Activated T-cell treated with anti-CD3 and anti-CD28 coated beads, Interleukin-2, amount 50 U/mL, for 48 hours (primary cell): ENCODE data around the gene TBC1D2.

Experiments used
- DNase-seq, 2 experiments: peaks; one replicate each; pipeline ENCODE4 v3.0.0-alpha.2; 2020

The TBC1D2 gene

DNA sequence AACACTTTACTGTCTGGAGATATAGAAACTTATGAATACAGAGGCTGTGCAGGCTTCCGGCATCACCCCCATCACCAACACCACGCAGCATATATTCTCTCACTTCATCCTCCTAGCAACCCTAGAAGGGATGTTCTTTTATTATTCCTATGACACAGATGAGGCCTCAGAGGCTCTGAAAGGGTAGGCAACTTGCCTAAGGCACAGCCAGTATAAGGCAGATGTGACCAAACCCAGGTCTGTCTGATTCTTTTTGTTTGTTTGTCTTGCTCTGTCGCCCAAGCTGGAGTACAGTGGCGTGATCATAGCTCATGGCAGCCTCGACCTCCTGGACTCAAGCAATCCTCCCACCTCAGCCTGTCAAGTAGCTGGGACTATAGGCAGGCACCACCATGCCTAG lies 40.2 kb downstream of the TBC1D2 start:
- no peak for DNase-seq

DNA sequence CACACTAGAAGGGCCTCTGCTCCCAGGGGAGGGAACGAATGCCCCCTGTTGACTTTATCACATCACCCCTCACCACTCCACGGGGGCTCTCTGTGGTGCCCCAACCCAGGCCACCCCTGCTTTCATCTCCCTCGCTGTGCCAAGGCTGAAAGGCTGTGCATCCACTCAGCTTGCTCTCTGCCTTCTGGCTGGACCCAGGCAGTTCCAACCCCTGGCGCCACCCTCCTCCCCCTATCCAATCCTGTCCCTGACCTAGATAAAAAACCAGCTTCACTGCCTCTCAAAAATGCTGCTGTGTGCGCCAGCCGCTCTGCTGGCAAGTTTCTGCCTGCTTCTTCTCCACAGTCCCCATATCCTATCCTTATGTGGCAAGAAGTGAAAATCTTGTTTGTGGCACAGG lies 40.6 kb downstream of the TBC1D2 start:
- no peak for DNase-seq

DNA sequence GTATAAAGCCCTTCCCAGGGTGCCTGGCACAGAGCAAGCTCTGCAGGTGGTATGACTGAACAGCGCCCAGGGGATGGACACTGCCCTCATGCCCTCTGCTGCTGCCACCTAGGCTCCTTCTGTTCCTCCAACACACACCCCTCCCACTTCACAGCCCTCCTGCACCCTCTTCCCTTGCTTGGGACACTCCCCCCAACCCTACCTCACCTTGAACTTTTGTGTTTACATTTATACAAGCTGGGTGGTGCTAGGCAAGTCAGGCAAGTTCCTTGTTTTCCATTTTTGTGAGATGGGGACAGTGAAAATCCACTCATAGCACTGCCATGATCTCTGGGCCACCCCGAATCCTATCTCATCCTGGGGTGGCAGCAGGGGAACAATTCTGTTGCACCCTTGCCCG lies 44.2 kb downstream of the TBC1D2 start:
- no peak for DNase-seq

DNA sequence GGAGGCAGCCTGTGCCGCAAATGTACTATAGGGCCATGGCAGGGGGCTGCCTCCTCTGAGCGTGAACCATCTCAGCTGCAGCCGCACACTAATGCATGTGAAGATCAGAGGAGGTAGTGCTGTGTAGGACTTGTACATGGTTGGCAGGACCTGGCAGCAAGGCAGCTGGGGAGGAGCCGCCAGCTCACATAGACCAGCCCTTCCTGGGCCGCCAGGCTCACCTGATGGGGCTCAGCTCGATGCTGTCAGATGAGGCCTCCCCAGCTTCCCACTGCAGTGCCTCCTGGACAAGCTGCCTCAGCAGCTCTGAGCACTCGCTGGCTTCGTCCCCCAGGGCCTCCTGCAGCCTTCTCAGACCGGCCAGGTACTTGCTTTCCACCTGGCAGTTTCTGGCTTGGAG lies 45.0 kb downstream of the TBC1D2 start:
- DNase-seq, result no peak

DNA sequence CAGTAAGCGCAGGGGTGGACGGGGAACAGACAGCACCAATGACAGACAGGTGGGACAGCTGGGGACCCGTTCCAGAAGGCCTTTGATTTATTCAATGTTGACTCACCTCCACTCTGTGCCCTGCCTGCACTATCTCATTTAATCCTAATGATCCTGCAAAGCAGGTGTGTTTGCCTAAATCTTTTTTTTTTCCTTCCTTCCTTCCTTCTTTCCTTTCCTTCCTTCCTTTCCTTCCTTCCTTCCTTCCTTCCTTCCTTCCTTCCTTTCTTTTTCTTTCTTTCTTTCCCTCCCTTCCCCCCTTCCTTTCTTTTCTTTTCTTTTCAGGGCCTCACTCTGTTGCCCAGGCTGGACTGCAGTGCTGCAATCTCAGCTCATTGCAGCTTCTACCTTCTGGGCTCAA lies 45.9 kb downstream of the TBC1D2 start:
- no peak for DNase-seq

DNA sequence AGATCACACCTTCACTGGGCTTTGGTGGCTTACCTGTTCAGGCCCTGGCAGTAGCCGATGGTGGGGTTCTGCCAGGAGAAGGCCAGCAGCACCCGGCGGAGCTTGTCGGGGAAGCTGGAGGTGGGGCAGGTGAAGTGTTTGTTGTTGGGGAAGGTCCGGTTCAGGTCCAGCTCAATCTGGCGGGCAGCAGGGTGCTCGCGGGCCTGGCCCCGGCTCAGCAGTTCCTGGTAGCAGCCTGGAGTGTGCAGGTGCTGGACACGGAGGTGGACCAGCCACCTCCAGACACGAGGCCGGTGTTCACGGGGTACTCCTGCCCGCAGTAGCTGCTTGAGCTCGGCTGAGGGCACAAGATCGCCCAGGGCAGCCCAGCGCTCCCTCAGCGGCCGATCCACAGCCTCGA lies 46.8 kb downstream of the TBC1D2 start:
- no peak for DNase-seq

DNA sequence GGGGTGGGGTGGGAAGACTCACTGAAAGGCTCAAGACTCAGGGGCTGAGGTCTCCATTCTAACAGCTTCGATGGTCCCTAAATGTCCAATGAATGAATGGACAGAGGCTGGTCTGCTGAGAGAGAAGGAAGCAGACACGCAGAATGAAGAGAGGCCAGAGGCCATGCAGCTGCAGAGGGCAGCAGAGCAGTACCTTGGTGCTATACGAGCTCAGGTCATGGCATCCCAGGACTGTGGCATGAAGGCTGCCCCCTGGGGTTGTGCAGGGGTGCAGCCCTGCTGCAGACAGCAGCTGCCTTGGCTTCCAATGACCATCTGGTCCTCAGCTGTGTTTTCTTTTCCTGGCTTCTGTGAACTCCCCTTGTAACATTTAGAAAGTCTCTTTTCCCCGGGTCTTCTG lies 47.8 kb downstream of the TBC1D2 start:
- DNase-seq, result no peak

DNA sequence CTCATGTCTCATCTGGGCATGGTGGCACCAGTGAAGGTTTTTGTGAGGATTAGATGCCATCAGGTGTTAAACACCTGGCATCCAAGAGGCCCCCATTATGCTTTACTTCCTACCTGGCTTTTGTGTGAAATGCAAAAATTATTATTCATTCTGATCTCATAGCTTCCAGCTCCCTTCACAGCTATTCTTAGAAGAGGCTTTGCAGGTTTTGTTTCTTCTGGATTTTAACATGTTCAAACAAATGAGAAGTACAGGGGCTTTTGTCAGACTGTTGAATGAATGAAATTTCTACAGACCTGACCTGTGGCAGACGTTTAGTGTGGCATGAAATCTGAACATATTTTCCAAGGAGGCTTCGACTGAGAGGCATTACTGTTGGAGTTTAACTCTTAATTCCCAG lies 48.7 kb downstream of the TBC1D2 start:
- no peak for DNase-seq

DNA sequence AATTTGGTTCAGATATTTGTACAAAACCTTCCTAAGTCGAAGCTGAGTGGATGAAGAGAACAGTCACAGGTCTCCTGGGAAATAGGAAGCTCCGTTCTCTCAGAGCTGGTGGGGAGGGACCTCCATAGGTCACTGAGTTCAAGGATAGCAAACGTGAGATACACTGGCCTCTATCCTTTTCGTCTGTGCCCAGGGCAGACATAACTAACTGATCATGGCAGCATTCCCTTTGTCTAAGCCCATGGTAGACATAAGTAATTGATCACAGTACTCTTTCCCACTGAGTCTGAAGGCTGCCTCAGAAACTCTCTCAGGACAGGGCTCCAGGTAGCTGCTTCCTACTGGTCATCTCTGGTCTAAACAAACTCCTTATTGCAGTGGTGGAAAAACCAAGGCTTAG lies 50.8 kb downstream of the TBC1D2 start:
- no peak for DNase-seq

DNA sequence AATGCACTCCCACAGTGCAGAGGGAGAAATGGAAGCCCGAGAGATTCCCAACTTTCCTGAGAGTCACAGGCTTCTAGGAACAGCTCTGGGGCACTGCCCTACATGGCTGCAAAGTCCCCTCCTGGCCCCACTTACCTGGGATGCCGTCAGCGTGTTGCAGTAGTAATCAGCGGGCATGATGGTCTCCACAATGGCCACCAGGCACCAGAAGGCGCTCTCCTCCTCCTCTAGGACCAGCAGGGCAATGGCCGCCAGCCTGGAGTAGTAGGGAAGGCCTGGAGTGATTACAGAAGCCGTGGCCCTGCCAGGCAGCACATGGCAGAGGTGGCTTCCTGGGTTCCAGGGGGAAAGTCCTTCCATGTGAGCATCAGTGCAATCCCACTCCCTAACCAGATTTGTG lies 52.3 kb downstream of the TBC1D2 start:
- no peak for DNase-seq

DNA sequence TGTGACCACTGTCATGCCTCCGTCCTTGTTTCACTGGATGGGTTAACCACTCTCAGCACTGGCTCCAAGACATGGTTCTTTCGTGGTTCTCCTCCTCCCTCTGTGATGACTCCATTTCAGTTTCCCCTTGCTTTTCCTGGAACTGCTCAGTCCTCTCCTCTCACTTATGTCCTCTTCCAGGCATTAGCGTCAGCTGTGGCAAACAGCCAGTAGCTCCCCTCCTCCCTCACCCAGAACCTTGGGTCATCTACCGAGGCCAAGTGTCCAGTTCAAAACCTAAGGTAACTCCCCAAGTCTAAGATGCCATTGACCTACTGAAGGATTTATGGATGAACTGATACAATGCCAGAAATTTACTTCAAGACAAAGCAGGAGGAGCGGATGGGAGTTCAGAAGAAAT lies 53.2 kb downstream of the TBC1D2 start:
- DNase-seq, result no peak

DNA sequence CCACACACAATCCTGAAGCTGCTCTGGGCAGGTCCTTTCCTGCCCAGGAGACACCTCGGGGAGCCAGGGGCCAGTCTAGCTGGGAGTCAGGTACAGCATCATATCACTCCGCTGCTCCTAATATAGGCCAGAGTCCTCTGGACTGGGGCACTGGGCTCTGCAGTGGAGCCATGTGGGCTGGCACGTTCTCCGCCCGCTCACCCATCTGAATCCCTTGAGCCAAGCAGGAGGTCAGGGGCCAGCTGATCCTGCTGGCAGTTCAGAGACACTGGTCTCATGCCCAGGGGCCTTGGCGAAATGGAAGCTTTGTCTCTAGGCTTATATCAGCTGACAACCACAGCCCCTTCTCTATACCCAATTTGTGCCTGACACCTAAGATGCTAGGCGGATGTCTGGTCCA lies 53.7 kb downstream of the TBC1D2 start:
- no peak for DNase-seq

DNA sequence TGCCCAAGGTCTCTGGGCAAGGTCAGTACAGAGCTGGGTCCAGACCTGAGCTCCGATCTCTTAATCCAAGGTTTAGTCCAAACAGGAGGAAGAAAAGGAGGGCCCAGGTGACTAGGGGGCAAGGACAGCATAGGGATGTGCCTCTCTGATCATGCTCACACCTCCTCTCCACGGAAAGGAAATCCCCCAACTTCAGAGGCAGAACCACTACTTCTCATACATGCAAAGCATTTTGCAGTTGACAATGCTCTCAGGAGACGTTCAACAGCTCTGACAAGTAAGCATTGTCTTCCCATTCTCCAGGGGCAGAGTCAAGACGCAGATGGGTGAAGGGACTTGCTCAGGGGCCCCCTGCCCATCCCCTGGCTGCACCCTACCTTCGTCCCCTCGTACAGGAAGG lies 54.3 kb downstream of the TBC1D2 start:
- no peak for DNase-seq

DNA sequence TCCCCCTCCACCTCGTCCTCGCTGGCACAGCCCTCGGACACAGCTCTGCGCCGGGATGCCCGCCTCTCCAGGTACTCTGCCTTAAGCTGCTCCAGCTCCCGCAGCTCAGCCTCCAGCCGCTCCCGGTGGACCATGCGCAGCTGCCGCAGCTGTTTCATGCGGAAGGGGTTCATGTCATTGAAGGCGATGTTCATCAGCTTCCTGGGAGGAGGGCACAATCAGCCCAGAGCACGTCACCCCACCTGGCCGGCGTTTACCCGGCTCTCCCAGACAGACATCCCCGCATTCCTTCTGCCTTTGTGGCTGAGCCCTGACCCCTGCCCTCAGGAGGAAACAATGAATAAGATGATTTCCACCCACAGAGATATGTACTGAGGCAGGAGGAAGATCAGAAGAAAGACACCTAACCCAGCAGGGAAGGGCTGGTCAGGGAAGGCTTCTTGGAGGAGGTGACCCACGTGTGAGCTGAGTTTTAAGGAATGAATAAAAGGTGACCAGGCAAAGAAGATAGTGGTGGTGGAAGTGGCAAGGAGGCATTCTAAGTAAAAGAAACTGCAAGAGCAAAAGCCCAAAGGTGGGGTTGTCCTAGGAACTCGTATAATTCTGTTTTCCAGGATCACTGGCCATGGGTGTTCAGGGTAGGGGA lies 55.9 kb downstream of the TBC1D2 start:
- DNase-seq, result no peak

DNA sequence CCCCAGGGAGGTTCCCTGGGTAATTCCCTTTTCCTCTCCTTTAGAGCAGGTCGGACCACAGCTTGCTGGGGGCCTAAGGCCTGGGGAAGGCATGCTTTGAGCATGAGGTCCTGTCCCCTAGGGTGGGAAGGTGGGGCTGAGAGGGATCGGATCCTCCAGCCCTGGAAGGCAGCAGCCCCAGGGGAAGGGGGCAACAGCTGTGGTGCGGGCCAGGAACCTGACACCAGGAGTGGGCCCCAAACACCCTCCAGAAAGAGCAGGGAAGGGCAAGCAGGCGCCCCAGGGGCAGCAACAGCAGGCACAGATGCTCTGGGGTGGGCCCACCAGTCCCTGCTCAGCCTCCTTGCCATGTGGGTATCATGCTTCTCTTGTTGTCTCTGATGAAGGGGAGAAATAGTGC lies 59.8 kb downstream of the TBC1D2 start:
- DNase-seq, result no peak

DNA sequence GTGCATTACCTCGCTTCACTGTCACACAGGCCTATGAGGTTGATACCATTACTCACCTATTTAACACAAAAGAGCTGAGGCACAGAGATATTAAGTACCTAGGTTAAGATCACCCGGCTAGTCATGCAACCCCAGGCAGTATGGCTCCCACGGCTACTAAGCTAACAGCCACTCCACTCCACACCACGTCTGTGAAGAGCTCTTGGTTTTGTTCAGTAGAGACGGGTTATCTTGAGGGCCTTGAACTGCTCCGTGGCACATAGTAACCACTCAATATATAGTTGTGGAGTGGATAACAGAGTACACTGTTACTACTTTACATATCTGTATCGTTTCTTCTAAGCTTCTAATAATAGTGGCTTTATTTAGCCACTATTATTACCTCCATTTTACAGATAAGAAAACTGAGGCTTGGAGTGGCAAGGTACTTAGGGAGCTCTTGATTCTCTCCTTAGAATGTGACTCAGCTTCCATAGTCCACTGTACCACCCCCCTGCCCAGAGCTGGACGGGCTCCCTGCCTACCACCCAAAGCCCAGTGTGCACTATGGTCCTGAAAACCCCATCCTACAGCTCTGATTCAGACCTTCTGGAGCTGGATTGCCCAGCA lies 62.0 kb downstream of the TBC1D2 start:
- no peak for DNase-seq

DNA sequence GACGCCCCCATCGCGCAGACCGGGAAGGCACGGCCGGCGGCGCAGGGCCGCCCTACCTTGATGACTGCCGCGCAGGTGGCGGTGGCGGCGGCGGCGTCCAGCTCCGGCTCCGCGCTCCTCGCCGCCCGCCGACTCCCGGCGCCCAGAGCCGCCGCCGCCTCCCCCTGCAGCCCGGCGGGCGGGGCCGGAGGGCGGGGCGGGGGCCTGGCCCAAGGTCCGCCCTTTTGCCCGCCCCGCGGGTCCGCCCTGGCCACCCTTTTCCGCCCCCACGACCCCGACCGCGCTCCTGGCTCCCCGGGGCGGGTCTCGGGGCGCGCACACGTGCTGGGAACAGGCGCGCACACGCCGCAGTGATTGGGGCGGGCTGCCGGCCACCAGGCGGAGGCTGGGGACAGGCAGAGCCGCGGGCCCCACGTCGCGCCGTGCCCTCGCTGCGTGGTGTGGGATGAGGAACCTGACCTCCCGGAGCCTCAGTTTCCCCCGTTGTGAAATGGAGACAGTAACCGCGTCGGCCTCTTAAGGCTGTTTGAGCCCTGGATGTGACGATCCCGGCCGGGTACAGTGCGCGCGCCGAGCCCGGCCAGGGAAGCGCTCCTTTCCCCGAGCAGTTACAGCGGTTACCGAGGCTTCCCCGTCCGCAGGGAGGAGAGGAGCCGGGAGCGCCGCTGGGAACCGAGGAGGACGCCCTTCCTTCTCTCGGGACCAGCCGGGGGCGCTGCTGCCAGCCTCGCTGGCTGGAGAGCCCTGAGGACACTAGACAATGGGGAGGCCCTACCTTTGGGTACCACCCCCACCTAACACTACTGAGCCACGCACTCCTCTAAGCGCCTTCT lies 62.7 kb downstream of the TBC1D2 start, which contains the start of gene CORO2A:
TSS of gene CORO2A (minus strand) at position 135 of the 833 bp plus-strand sequence. CDS start 34,977 bp downstream, outside the sequence.
- DNase-seq, result peak; percentile 75 to 81

DNA sequence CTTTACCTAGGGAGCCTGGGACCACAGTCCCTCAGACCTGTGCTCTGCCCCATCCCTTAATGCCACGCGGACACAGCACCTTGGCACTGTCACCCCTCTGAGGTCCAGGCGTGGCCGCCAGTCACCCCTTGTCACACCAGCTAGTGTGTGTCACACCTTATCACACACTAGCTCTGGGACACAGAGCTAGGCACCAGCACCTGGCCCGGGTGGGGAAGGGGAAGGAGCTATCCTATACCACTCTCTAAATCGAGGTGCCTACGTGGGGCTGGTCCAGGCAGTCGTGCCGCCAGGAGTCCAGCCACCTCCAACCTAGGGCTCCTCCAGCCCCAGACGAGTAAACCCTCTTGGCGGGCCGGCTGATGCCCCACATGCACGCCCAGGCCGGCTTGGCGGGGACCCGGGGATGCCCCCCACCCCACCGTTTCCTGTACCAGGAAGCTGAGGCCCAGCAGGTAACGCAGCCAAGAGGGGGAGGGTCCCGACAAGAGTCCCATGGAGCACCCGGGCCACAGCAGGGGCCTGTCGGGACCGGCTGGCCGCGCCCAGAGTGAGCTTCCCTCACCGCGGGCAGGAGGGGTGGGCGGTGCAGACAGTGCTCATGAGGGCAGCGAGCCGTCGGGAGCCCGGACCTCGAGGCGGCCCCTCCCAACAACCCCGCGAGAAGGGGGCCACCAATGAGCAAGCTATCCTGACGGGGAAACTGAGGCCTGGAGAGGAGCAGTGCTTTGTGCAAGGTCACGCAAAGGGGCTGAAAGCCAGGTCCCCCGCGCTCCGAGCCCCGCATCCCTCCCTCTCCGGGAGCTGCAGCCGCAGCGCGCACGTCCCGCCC lies 63.6 kb downstream of the TBC1D2 start:
- DNase-seq, result peak; percentile 53 to 60

DNA sequence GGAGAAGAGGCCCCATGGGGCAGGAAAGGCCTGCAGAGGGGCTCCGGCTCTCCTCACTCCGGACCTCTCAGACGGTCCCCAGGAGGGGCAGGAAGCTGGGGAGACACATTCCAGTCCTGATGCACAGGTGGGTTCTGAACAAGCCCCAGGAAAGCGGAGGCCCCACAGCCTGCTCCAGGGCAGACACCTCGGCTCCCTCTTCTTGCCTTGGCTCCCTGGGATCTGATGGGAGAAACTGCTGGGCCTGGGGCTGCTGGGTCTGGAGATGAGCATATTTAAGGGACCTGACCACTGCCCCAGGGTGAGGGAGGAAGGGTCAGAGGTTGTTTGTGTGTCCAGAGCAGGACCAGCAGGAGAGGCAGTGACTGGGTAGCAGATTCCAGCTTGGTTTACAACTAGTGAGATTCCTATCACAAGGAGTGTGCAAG lies 64.3 kb downstream of the TBC1D2 start:
- DNase-seq, result no peak

DNA sequence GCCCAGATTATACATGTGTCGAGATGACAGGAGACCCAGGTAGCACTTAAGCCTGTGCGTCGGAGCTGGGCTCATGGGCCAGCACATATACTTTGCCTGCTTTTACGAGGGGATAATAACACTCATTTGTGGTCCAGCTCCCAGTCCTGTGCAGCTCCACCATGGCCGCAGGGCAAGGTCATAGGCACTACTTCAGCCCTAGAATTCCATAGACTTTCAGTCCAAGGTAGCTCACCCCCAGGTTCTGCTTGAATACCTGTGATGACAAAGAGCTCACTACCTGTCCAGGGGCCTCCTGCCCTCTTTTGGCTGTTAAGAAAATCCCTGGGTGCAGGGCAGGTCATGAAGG lies 64.7 kb downstream of the TBC1D2 start:
- no peak for DNase-seq

DNA sequence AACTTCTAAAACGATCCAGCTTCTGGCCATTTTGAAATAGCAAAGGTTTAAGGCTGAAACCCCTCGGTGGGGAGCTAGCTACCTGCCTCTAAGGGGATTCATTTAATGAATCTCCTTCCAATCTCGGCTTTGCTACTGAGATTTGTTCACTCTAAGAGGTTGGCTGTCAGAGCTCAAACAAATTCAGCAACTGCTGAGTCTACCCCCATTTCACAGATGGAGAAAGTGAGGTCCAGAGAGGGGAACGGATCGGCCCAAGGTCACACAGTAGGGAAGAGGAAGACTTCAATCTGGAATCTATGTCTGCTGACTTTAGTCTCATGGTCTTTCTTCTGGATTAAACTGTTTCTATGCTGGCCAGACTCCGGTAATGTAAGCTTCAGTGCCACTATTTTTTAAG lies 66.0 kb downstream of the TBC1D2 start:
- DNase-seq, result no peak

DNA sequence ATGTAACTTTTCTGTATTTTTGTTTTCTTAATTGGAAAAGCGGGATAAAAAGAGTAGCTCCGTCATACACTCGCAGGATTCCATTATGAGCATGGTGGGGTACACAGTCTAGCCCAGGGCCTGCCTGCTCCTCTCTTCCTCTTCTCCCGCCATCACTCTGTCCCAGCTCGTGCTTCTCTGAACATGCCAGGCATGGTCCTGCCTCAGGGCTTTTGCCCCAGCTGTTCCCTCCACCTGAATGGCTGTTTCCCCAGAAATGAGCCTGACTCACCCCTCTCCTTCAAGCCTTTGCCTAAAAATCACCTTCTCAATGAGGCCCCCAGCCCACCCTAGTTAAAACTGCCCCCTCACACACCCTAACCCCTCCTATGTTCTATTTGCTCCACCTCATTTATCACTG lies 67.5 kb downstream of the TBC1D2 start:
- DNase-seq, result no peak

DNA sequence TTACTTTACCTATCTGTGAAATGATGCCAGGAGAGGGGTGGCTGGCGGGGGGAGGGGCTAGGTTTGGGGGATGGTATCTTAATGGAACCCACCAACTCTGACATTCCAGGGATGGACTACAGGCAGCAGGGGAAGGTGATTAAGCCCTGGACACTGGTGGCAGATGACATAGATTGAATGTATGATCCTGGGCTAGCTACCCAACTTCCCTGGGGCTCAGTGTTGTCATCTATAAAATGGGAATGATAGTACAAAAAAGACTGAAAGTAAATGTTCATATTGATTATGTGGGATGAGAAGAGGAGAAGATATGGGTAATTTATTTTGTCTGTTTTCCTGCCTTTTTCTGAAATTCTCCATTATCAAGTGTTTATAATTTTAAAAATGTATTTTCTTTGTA lies 69.2 kb downstream of the TBC1D2 start:
- DNase-seq, result no peak
